Esophagus mucosa (tissue), 1 donor: ENCODE data around the gene LSAMP. TPM values are rescaled to one million over a fixed set of nuclear protein-coding genes. Genes with fewer than 3 reads are reported as not detected.

Experiments
- ATAC-seq: fragments of 200-7000 bp; cut with Tn5 transposase; one replicate; pipeline ENCODE4 v1.9.1; 2020
- total RNA-seq: library from RNA; stranded (reverse); gene quantifications from one replicate; pipeline ENCODE4 v1.2.4, GENCODE V29; 2023
- donor health status: DM: yes; HTN: yes; CAD: no.

Gene LSAMP
- total RNA-seq, 1 donor from 2014 or later = 0.28 TPM

- ATAC-seq = no peak
Observed at GRCh38 chr3:116161575-116162525, 283.4 kb downstream of the LSAMP start.

GRCh38 chr3:116160594-116160993, 284.7 kb downstream of the LSAMP start:
- ATAC-seq = no peak

DNA sequence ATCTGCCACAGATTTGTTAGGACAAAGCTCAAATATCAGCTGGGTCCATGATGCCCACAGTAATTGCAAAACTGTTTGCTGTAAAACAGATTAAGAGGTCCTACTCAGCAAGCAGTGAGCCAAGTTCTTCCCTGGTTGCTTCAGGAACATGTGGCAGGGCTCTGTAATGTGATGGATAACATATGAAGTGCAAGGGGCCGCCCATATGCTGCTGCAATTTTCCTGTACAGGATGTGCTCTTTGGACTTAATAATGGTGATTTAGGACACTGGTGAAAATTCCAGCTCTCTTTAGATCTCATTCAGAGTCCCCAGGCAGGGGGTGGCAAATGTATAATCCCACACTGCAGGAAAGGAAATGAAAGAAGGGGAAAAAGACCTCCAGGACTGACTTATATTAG, 289.4 kb downstream of the LSAMP start:
- ATAC-seq = no peak

DNA sequence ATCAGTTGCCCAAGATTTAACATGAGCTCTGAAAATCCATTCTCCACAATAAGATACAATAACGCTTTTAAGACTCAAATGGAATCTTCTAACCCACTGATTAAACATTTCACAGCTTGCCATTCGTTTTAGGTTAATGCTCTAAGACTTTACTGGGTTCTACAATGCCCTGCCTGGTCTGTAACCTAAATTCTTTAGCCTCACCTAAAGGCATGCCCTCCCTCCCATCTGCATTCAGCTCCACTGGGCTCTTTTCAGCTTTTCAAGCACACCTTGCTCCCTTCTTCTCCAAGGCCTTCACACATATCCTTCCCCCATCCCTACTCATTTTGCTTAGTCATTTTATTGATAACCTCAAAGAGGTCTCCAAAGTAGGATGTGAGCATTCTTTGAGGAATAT, 290.9 kb downstream of the LSAMP start:
- ATAC-seq = no peak

- ATAC-seq = no peak
Observed at GRCh38 chr3:116153174-116153573, 292.1 kb downstream of the LSAMP start.

GRCh38 chr3:116150655-116151167, 294.6 kb downstream of the LSAMP start:
- no peak for ATAC-seq

DNA sequence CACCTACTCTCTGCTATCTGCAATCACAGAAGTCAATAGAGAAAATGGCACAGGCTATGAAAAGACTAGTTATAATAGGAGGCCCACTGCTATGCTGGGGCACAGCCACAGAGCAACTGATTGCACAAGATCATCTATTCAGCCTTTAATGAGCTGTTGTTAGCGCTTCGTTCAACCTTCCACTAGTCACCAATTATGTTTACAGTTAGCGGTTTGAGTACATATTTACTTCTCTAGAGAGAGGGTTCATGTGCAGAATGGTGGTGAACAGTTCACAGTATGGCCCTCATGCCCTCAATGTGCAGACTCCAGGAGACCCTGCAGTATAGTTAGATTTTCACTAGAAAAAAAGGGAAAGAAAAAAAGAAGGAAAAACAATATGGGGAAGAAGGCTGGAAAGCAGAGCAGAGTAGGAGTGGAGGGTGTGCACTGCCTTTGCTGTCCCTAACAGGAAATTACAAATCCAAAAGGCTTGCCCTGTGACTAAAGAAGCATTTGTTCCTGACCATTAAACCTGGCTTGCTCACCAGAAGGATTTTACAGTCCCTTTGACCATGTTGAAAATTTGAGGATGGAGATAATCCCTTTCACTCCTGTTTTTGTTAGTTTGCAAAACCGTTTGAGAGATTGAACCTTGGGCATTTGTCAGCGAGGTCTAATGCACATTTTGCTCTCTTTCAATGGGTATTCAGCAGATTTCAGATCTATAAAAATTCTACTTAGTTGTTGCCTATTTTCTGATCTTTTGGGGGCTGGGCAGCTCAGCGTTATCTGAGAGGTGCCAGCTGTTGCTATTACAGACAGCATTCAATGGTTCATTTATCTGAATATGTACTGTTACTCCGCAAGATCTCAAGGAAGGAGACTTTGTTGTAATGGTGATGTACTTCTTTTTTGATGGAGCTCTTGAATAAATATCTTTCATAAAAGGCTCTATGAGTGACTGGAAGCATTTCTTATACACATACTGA, 296.1 kb downstream of the LSAMP start:
- no peak for ATAC-seq

DNA sequence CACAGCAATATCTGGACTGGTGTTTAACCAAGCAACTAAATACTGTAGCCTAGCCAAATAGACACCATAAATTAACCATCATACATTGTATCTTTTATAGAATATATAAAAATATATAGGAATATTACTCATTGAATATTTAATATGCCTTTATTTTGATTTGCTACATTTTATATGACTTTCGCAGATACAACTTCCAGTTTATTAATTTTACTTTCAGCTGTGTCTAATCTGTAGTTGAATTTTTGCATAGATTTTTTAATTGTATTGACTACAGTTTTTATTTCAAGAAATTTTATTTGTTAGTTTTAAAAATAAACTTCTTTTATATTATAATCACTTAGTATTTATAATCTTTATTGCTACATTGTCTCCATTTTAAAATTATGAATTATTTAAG, 299.7 kb downstream of the LSAMP start:
- ATAC-seq = no peak

DNA sequence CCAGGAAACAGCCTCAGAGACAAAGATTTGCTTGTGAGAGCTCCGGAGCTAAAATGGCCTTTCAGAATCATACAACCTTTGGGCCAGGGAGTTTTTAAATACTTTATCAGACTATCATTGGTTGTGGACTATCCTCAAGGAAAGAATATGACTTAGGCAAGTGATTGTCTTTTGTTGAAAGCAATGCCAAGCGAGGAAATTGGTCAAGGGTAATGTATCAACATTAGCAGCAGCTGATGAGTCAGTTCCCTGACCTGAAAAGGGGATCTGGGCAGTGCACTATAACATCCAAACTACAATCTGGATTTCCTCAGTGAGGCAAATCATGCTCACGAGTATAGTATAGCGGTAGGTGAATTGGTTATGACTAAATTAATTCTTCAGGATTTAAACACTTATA, 303.6 kb downstream of the LSAMP start:
- no peak for ATAC-seq

GRCh38 chr3:116140100-116140689, 305.1 kb downstream of the LSAMP start:
- ATAC-seq = no peak

GRCh38 chr3:116139641-116140040, 305.6 kb downstream of the LSAMP start:
- ATAC-seq = no peak

GRCh38 chr3:116135457-116136085, 309.7 kb downstream of the LSAMP start:
- peak; percentile 29 for ATAC-seq

- no peak for ATAC-seq
Observed at GRCh38 chr3:116129187-116129946, 315.9 kb downstream of the LSAMP start.

DNA sequence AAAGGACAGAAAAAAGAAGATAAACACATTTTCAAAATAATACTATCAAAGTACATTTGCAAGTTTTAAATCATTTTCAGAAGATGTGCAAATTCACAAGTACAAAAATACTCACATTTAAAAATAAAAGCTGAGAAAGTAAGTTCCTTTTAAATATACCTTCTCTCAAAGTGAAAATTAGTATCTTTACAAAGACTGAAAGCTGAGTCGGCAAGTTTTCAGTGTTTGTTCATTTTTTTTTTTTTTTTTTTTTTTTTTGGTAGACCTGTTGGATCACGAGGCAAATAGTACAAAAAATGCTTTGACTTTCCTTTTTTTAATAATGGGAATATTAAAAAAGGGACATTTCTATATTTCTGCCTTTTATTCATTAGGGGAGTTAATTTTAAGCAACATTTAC, 317.8 kb downstream of the LSAMP start:
- ATAC-seq = no peak

GRCh38 chr3:116124166-116124565, 321.1 kb downstream of the LSAMP start:
- ATAC-seq = no peak

DNA sequence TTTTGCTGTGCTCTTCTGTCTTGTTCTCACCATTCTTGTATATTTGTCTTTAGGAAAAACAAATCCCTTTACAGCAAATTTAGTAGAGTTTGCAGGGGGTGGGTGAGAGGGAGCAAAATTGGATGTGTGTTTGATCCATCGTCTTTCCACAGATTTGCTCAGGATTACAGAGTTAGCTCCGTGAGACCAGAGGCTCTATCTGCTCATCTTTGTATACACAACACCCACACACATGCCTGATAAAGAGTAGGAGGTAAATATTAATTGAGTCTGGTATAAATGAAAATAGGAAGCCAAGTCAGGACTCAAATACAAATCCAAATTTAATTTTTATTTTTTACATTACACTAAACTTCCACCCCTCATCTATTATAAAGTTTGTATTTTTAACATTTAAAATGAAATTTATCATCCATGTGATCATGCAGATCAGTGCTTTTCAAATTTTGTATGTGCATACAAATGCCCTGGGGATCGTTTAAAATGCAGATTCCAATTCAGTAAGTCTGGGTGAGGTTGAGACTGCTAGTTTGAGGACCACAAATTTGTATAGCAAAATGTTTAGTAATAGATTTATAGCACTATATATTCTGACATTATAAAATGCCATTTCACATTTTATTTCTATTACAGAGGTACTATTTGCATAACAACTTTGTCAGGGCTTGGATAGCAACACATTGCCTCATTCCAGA, 326.7 kb downstream of the LSAMP start:
- ATAC-seq = no peak

DNA sequence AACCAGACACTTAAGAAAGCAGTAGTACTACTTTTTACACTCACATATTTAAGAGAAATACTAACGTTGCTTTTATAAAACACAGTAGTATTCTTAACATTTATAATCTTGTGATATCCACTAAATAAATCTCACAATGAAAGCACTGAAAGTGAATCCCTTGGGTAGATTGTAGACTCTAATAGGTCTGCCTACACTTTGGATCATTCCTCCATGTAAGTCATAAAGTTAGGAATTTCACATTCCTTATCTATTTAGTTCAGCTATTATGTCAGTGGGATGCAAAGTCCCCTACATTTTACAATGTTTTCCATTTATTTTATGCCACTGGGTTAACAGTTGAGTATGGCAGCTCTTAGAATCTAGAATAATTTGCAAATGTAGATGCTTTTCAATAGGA, 330.7 kb downstream of the LSAMP start:
- ATAC-seq = no peak

- ATAC-seq = no peak
Observed at GRCh38 chr3:116112696-116113095, 332.6 kb downstream of the LSAMP start.

- peak; percentile 52 for ATAC-seq
Observed at GRCh38 chr3:116111765-116112164, 333.5 kb downstream of the LSAMP start.

- no peak for ATAC-seq
Observed at GRCh38 chr3:116103868-116104530, 341.3 kb downstream of the LSAMP start.
